Spleen (tissue), 11 donors: ENCODE measurements around the gene MARK3. TPM values are rescaled to one million over a fixed set of nuclear protein-coding genes. Genes with fewer than 3 reads are reported as not detected.

ENCODE experiments used
- DNase-seq: peaks from one replicate; pipeline ENCODE4 v3.0.0-alpha.2; 2020
- H3K27ac ChIP-seq, 8 donors: fragments of 200-600 bp; sonication (generic) in 7 of 8; 1 replicate in 4 of 8; 2 replicates in 4 of 8; pipeline versions ENCODE4 v1.5.0 to v1.8.0; 2016 to 2021; ENCODE audit warnings: inconsistent platforms in 4 of 8, mild to moderate bottlenecking in 4 of 8, moderate library complexity in 1 of 8
- H3K27me3 ChIP-seq, 7 donors: fragments of 200-600 bp; sonication (generic) in 6 of 7; replicated peaks in 1 of 7; 1 replicate in 4 of 7; 2 replicates in 3 of 7; pipeline versions ENCODE4 v1.5.0 to v1.8.0; 2016 to 2021; ENCODE audit warnings: inconsistent platforms in 3 of 7, mild to moderate bottlenecking in 1 of 7
- H3K36me3 ChIP-seq, 6 donors: fragments of 200-600 bp; sonication (generic) in 5 of 6; 1 replicate in 4 of 6; 2 replicates in 2 of 6; pipeline versions ENCODE4 v1.5.0 to v1.8.0; 2016 to 2021; ENCODE audit warnings: inconsistent platforms in 2 of 6
- H3K4me1 ChIP-seq, 6 donors: fragments of 200-600 bp; sonication (generic) in 5 of 6; 1 replicate in 3 of 6; 2 replicates in 3 of 6; pipeline versions ENCODE4 v1.5.0 to v1.8.0; 2016 to 2021; ENCODE audit warnings: inconsistent platforms in 3 of 6
- H3K4me3 ChIP-seq, 8 donors: fragments of 200-600 bp; sonication (generic) in 7 of 8; 1 replicate in 4 of 8; 2 replicates in 4 of 8; pipeline versions ENCODE4 v1.5.0 to v1.8.0; 2016 to 2021; ENCODE audit warnings: inconsistent platforms in 4 of 8, mild to moderate bottlenecking in 4 of 8, moderate library complexity in 2 of 8
- H3K9me3 ChIP-seq, 8 donors: fragments of 200-600 bp; sonication (generic) in 7 of 8; 1 replicate in 4 of 8; 2 replicates in 4 of 8; pipeline versions ENCODE4 v1.5.0 to v1.8.0; 2016 to 2021; ENCODE audit warnings: inconsistent platforms in 4 of 8
- POLR2A ChIP-seq, 3 donors: fragments of 450-650 bp; IDR thresholded peaks; one replicate each; pipeline ENCODE4 v1.5.1; 2017; ENCODE audit warnings: antibody characterized with exemption in 3 of 3, mild to moderate bottlenecking in 1 of 3
- POLR2AphosphoS5 ChIP-seq, 3 donors: sonication (generic); formaldehyde crosslinking; IDR thresholded peaks; one replicate each; pipeline ENCODE4 v1.5.1; 2017; ENCODE audit warnings: antibody characterized with exemption in 3 of 3
- WGBS, 5 donors: extraction: QIAGEN DNeasy Blood & Tissue Kit in 3 of 5; methylation state at CpG; one replicate each; pipeline versions ENCODE4 v1.1.5 to v1.1.7; 2013 to 2018; 5-methylcytosine and 5-hydroxymethylcytosine counted together
- intact Hi-C: fragments of 100-400 bp; cut with DNase I; formaldehyde crosslinking; loops from one replicate; pipeline ENCODE4 v1.15.0; 2023; ENCODE audit warnings: low total_unique reads
- polyA plus RNA-seq, 3 donors: library from polyadenylated mRNA; stranded (reverse); fragments of 200-250 nt; gene quantifications; one replicate each; pipeline ENCODE4 v1.2.1, GENCODE V29; 2013
- total RNA-seq, 7 donors: library from RNA; depleted of rRNA in 3 of 7; stranded (reverse); fragments of >200 nt in 3 of 7; fragmentation: NEBNext Ultra II Directional in 4 of 7; extraction: Animal tissue kit (Norgen Biotek cat#: 25700) in 4 of 7; gene quantifications; one replicate each; pipeline versions ENCODE4 v1.1.0 to v1.2.1, GENCODE V29; 2016 to 2021
- TF ChIP-seq, protein P1 (sequence below), 11 experiments: fragments of 200-600 bp in 7 of 11; fragments of 450-650 bp in 4 of 11; sonication (generic) in 4 of 11; IDR thresholded peaks in 8 of 11; conservative IDR thresholded peaks in 3 of 11; 1 replicate in 7 of 11; 2 replicates in 4 of 11; pipeline versions ENCODE4 v1.4.0 to v1.8.0; 2016 to 2021; ENCODE audit warnings: antibody characterized with exemption in 11 of 11, inconsistent platforms in 4 of 11, mild to moderate bottlenecking in 1 of 11
- donor health status: healthy with polysubstance abuse.
- donor health status: DM: no; HTN: no; CAD: no; lungs with moderate emphysema.
- donor health status: DM: no; HTN: no; CAD: no.
- donor health status: Bipolar disorder and iron deficiency.
- donor health status: healthy.
- donor health status: DM: no; HTN: no; CAD: no.
- donor health status: DM: yes; HTN: yes; CAD: no.

The MARK3 gene
- total and polyA plus RNA-seq, 10 donors: 40.4 to 144 (median 106) TPM

DNA sequence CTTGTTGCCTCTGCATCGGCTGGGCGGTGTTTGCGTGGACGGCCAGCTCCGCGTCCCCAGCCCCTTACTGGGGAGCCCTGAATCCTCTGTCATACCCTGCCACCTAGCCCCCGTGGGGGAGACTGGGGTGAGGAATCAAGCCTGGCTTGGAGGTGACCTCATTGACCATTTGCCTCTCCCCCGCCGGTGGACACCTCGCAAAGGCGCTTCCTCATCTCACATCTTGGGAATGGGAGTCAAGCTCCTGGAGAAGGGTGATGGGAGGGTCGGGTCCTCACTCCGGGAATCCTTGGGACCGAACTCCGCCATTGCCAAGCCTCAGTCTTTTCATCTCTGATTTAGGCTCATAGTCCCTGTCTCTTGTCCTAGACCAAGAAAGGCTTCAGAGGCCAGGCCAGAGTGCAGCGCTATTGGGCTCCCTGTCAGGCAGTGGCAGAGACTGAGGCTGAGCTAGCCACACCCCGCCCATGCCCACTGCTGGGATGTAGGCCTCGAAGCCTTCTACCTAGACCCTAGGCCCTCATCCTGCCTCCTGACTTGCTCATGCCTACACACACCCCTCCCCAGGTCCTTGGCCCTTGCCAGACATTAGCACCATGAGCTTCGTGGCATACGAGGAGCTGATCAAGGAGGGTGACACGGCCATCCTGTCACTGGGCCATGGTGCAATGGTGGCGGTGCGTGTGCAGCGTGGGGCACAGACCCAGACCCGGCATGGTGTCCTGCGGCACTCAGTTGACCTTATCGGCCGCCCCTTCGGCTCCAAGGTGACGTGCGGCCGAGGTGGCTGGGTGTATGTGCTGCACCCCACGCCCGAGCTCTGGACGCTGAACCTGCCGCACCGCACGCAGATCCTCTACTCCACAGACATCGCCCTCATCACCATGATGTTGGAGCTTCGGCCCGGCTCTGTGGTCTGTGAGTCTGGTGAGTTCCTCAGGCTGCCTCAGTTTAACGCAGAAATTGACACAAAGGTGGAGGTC, 144.5 kb downstream of the MARK3 start:
- DNase-seq: peak; percentile 81
- WGBS, 5 donors: 51 to 67% (median 53%) methylated on average over 25 to 42 of the region's 42 CpGs
- no peaks in the 10 kb centered on the region for H3K9me3 ChIP-seq
- intact Hi-C loops: no loop called here
- H3K4me1 ChIP-seq: peaks cover 21 to 76% (median 52%) of the 10 kb centered on the region in 6 donors
- peak overlapping the region; percentile 79 to 100 (median 98) for H3K4me3 ChIP-seq
- H3K36me3 ChIP-seq: peaks cover 0 to 45% (median 15%) of the 10 kb centered on the region in 6 donors
- TF ChIP-seq, protein P1, sequence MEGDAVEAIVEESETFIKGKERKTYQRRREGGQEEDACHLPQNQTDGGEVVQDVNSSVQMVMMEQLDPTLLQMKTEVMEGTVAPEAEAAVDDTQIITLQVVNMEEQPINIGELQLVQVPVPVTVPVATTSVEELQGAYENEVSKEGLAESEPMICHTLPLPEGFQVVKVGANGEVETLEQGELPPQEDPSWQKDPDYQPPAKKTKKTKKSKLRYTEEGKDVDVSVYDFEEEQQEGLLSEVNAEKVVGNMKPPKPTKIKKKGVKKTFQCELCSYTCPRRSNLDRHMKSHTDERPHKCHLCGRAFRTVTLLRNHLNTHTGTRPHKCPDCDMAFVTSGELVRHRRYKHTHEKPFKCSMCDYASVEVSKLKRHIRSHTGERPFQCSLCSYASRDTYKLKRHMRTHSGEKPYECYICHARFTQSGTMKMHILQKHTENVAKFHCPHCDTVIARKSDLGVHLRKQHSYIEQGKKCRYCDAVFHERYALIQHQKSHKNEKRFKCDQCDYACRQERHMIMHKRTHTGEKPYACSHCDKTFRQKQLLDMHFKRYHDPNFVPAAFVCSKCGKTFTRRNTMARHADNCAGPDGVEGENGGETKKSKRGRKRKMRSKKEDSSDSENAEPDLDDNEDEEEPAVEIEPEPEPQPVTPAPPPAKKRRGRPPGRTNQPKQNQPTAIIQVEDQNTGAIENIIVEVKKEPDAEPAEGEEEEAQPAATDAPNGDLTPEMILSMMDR (IDR thresholded peaks at IDR 0.05 in 8 of 11, conservative IDR thresholded peaks at IDR 0.05 in 3 of 11): no peak
- no peak for TF ChIP-seq POLR2A (IDR thresholded peaks at IDR 0.05)
- TF ChIP-seq POLR2AphosphoS5 (IDR thresholded peaks at IDR 0.05): no peak
- H3K27ac ChIP-seq: peak overlapping the region; percentile 63 to 89 (median 86)
- H3K27me3 ChIP-seq: no peaks in the 10 kb centered on the region

DNA sequence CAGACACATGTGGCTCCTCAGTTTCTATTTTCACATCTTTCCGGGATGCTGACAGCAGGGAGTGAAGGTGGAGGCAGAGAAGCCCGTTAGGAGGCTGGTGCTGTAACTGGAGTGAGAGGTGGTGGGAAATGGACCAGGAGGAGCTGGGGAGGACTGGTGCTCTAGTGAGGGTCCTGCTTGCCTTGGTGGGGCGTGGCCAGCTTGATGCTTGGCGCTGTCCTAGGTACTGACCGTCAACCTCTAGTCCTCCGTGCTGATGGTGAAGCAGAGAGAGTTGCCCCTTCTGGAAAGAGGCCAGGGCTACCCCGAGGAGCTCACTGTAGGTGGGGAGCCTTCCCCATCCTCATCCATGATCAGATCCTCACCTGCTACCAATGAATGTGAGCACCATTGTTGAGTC, 145.2 kb downstream of the MARK3 start:
- no peaks in the 10 kb centered on the region for H3K27me3 ChIP-seq
- no peak overlapping the region for H3K27ac ChIP-seq
- no peaks in the 10 kb centered on the region for H3K9me3 ChIP-seq
- H3K4me3 ChIP-seq: peak overlapping the region in 4 of 8 donors; percentile 95 to 100 (median 98)
- H3K36me3 ChIP-seq: peaks cover 0 to 52% (median 21%) of the 10 kb centered on the region in 6 donors
- intact Hi-C loops: no loop called here
- DNase-seq: peak; percentile 76
- peaks cover 21 to 76% (median 52%) of the 10 kb centered on the region in 6 donors for H3K4me1 ChIP-seq
- TF ChIP-seq POLR2AphosphoS5 (IDR thresholded peaks at IDR 0.05) (no peak), POLR2A (IDR thresholded peaks at IDR 0.05) (no peak)
- TF ChIP-seq, protein P1 (IDR thresholded peaks at IDR 0.05 in 8 of 11, conservative IDR thresholded peaks at IDR 0.05 in 3 of 11): no peak
- WGBS, 5 donors: 66 to 88% (median 79%) methylated on average over 7 of the region's 7 CpGs

DNA sequence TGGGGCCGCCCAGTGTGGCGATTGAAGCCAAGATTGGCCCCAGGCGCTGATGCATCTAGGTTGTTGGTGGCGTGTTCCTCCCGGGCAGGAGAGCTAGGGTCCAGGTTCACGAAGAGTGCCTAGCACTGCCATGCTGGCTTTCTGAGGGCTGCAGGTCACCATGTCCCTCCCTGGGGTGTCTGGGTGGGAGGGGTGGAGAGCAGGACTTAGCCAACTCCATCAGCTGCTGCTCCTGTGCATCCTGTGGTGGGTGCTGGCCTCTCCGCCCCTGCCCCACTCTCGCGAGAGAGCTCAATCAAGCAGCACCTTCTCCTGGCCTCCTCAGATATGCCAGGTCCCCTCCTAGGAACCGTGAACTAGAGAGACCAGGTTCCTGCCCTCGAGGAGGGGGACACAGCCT, 145.6 kb downstream of the MARK3 start:
- intact Hi-C loops: no loop called here
- Histone ChIP-seq H3K4me3 (no peak overlapping the region), H3K4me1 (peaks cover 21 to 74% (median 52%) of the 10 kb centered on the region in 6 donors), H3K9me3 (no peaks in the 10 kb centered on the region), H3K27ac (no peak overlapping the region), H3K27me3 (no peaks in the 10 kb centered on the region), H3K36me3 (peaks cover 0 to 56% (median 25%) of the 10 kb centered on the region in 6 donors)
- WGBS, 5 donors: 87 to 93% (median 90%) methylated on average over 3 to 11 of the region's 11 CpGs; no CpG with 5 or more reads in 1 of the 5 donors
- TF ChIP-seq POLR2AphosphoS5 (IDR thresholded peaks at IDR 0.05) (no peak), POLR2A (IDR thresholded peaks at IDR 0.05) (no peak)
- TF ChIP-seq, protein P1 (IDR thresholded peaks at IDR 0.05 in 8 of 11, conservative IDR thresholded peaks at IDR 0.05 in 3 of 11): no peak
- no peak for DNase-seq
